T-helper 17 cell (primary cell): ENCODE results near the gene NAIF1. TPM values are rescaled to one million over a fixed set of nuclear protein-coding genes. Genes with fewer than 3 reads are reported as not detected.

Experiments
- total RNA-seq, 4 donors: library from RNA in 2 of 4; stranded (reverse) in 2 of 4; gene quantifications; one replicate each; pipeline ENCODE4 v1.2.3 and lab custom pipeline; 2022 to 2026

NAIF1 gene
- total RNA-seq, 2 donors from 2014 or later: 11.6 to 15.2 TPM

Other genes with a start within 250 kb of the NAIF1 start
- gene ENG, start 212.7 kb downstream of the NAIF1 start, total RNA-seq: 1 to 10 TPM; 3.2 to 6.4 TPM
- 10 to 100 TPM; 35.9 to 66.5 TPM for gene AK1, start 189.6 kb downstream of the NAIF1 start, total RNA-seq
- 100 to 1,000 TPM in 1 of 2 donors, 10 to 100 TPM in 1; 74.5 to 108 TPM for gene ST6GALNAC6, start 167.7 kb downstream of the NAIF1 start, total RNA-seq
- gene ST6GALNAC4, start 150.3 kb downstream of the NAIF1 start, total RNA-seq: 10 to 100 TPM; 18.5 to 22.1 TPM
- gene PIP5KL1, start 136.5 kb downstream of the NAIF1 start, total RNA-seq: 1 to 10 TPM; 2.1 to 2.3 TPM
- 10 to 100 TPM; 23.3 to 26.2 TPM for gene DPM2, start 129.5 kb downstream of the NAIF1 start, total RNA-seq
- gene EEIG1, start 86.3 kb downstream of the NAIF1 start, total RNA-seq: 100 to 1,000 TPM; 254 to 268 TPM
- gene SLC25A25, start 912 bp upstream of the NAIF1 start, total RNA-seq: 10 to 100 TPM; 16.3 to 20.4 TPM
- gene PTGES2, start 60.4 kb upstream of the NAIF1 start, total RNA-seq: 10 to 100 TPM; 46.4 to 58.2 TPM
- 1 to 10 TPM in 1 of 2 donors, not detected in 1; 9.3 TPM for gene LCN2, start 82.1 kb upstream of the NAIF1 start, total RNA-seq
- gene BBLN, start 92.9 kb upstream of the NAIF1 start, total RNA-seq: 10 to 100 TPM; 71.0 to 87.9 TPM
- gene CIZ1, start 124.3 kb upstream of the NAIF1 start, total RNA-seq: 100 to 1,000 TPM; 128 to 134 TPM
- gene DNM1, start 136.1 kb upstream of the NAIF1 start, total RNA-seq: 1 to 10 TPM; 1.3 to 2.2 TPM
- gene GOLGA2, start 208.7 kb upstream of the NAIF1 start, total RNA-seq: 10 to 100 TPM; 50.0 to 60.5 TPM
- 10 to 100 TPM in 1 of 2 donors, 1 to 10 TPM in 1; 6.1 to 10.3 TPM for gene SWI5, start 209.0 kb upstream of the NAIF1 start, total RNA-seq